SK-N-SH treated with all-trans-retinoic acid at 6 μM for 48 hours (cell line): ENCODE measurements around the gene AKAP17A.

Experiments used
- ARNTL ChIP-seq: fragments of 450-650 bp; formaldehyde crosslinking; IDR thresholded peaks from 2 replicates; pipeline ENCODE4 v1.5.0; 2020; ENCODE audit warnings: low read depth, mild to moderate bottlenecking, moderate library complexity, borderline replicate concordance
- ESRRG ChIP-seq: fragments of 250-450 bp; sonication (Bioruptor Pico); IDR thresholded peaks from 2 replicates; pipeline ENCODE4 v1.6.1; 2021; ENCODE audit warnings: mild to moderate bottlenecking
- GLIS3 ChIP-seq: fragments of 250-450 bp; sonication (Bioruptor Pico); IDR thresholded peaks from 2 replicates; pipeline ENCODE4 v1.5.0; 2020; ENCODE audit warnings: mild to moderate bottlenecking, moderate library complexity
- OSR1 ChIP-seq: fragments of 250-450 bp; sonication (Bioruptor Pico); IDR thresholded peaks from 2 replicates; pipeline ENCODE4 v1.8.0; 2022; ENCODE audit warnings: moderate library complexity, mild to moderate bottlenecking, inconsistent platforms
- POU6F1 ChIP-seq: fragments of 250-450 bp; sonication (Bioruptor Pico); IDR thresholded peaks from 2 replicates; pipeline ENCODE4 v1.8.0; 2021; ENCODE audit warnings: low read depth, mild to moderate bottlenecking, moderate library complexity, borderline replicate concordance
- RARB ChIP-seq: fragments of 250-450 bp; sonication (Bioruptor Pico); IDR thresholded peaks from 2 replicates; pipeline ENCODE4 v1.8.0; 2021; ENCODE audit warnings: mild to moderate bottlenecking, moderate library complexity
- TOX ChIP-seq: fragments of 250-450 bp; sonication (Bioruptor Pico); IDR thresholded peaks from 2 replicates; pipeline ENCODE4 v1.8.0; 2021; ENCODE audit warnings: mild to moderate bottlenecking, moderate library complexity, borderline replicate concordance
- ZFP3 ChIP-seq: fragments of 250-450 bp; sonication (Bioruptor Pico); IDR thresholded peaks from 2 replicates; pipeline ENCODE4 v1.5.0; 2020; ENCODE audit warnings: mild to moderate bottlenecking, moderate library complexity
- ZNF565 ChIP-seq: fragments of 450-650 bp; formaldehyde crosslinking; conservative IDR thresholded peaks from 2 replicates; pipeline ENCODE4 v1.5.0; 2020; ENCODE audit warnings: low read depth, mild to moderate bottlenecking, moderate library complexity
- ZNF8 ChIP-seq: fragments of 450-650 bp; formaldehyde crosslinking; IDR thresholded peaks from 2 replicates; pipeline ENCODE4 v1.5.0; 2020; ENCODE audit warnings: mild to moderate bottlenecking, moderate library complexity
- TF ChIP-seq, protein P1 (sequence below): fragments of 250-450 bp; sonication (Bioruptor Pico); IDR thresholded peaks from 2 replicates; pipeline ENCODE4 v1.8.0; 2020; ENCODE audit warnings: mild to moderate bottlenecking, moderate library complexity, borderline replicate concordance
- TF ChIP-seq, protein P2 (sequence below): fragments of 250-450 bp; sonication (Bioruptor Pico); IDR thresholded peaks from 2 replicates; pipeline ENCODE4 v1.5.1; 2020; ENCODE audit warnings: low read depth, mild to moderate bottlenecking, moderate library complexity

DNA sequence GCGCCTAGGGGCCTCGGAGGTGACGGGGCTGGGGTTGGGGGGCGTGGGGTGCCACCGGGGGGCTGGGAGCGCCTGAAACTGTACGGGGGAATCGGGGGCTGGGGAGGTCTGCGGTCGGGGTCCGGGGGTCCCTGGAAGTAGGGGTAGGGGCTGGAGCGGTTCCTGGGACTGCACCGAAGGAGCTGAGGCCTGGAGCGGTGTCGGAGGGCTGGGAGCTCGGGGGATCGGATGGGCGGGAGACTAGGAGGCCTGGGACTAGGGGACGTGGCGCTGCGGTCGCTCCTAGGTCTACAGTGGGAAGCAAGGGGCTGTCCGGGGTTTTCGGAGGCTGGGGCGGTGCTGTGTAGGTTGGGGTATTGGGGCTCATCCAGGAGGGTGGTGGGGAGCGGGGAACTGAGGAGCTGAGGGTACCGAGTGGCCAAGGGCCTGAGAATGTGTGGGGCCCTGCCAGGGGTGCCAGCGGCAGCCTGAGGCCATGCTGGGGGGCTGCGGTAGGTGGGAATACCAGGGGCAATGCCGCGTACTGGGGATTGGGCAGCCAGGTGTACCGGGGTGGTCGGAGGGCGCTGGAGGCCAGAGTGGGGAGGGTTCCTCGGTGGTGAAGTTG is 562 bp downstream of the AKAP17A start:
- TF ChIP-seq ZNF8 (no peak), ZNF565 (CRISPR knock-in tag) (no peak), ESRRG (no peak), ARNTL (CRISPR knock-in tag) (no peak), ZFP3 (CRISPR knock-in tag) (no peak), POU6F1 (CRISPR knock-in tag) (no peak), RARB (CRISPR knock-in tag) (no peak), GLIS3 (CRISPR knock-in tag) (no peak), OSR1 (CRISPR knock-in tag) (no peak), TOX (no peak)
- TF ChIP-seq, protein P1, sequence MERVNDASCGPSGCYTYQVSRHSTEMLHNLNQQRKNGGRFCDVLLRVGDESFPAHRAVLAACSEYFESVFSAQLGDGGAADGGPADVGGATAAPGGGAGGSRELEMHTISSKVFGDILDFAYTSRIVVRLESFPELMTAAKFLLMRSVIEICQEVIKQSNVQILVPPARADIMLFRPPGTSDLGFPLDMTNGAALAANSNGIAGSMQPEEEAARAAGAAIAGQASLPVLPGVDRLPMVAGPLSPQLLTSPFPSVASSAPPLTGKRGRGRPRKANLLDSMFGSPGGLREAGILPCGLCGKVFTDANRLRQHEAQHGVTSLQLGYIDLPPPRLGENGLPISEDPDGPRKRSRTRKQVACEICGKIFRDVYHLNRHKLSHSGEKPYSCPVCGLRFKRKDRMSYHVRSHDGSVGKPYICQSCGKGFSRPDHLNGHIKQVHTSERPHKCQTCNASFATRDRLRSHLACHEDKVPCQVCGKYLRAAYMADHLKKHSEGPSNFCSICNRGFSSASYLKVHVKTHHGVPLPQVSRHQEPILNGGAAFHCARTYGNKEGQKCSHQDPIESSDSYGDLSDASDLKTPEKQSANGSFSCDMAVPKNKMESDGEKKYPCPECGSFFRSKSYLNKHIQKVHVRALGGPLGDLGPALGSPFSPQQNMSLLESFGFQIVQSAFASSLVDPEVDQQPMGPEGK (CRISPR knock-in tag) = no peak
- TF ChIP-seq, protein P2, sequence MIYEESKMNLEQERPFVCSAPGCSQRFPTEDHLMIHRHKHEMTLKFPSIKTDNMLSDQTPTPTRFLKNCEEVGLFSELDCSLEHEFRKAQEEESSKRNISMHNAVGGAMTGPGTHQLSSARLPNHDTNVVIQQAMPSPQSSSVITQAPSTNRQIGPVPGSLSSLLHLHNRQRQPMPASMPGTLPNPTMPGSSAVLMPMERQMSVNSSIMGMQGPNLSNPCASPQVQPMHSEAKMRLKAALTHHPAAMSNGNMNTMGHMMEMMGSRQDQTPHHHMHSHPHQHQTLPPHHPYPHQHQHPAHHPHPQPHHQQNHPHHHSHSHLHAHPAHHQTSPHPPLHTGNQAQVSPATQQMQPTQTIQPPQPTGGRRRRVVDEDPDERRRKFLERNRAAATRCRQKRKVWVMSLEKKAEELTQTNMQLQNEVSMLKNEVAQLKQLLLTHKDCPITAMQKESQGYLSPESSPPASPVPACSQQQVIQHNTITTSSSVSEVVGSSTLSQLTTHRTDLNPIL (CRISPR knock-in tag) = no peak
